HG03095 (cell line): ENCODE results near the gene BCR.

Experiments
- ATAC-seq: cut with Tn5 transposase; IDR thresholded peaks from one replicate; pipeline ENCODE4 v1.9.1; 2021; ENCODE audit warnings: moderate library complexity; ENCODE audit not compliant: unreplicated experiment

Gene BCR

GRCh38 chr22:23215294-23216241 lies 35.3 kb downstream of the BCR start:
- no peak for ATAC-seq

GRCh38 chr22:23216461-23217170 lies 36.3 kb downstream of the BCR start:
- no peak for ATAC-seq

- no peak for ATAC-seq
Observed at GRCh38 chr22:23217171-23218052, 37.1 kb downstream of the BCR start.

GRCh38 chr22:23218053-23218866 lies 38.0 kb downstream of the BCR start:
- no peak for ATAC-seq

- ATAC-seq: no peak
Observed at GRCh38 chr22:23218867-23219251, 38.5 kb downstream of the BCR start.

- ATAC-seq: no peak
Observed at GRCh38 chr22:23219317-23219716, 39.0 kb downstream of the BCR start.

- peak; percentile 67 for ATAC-seq
Observed at GRCh38 chr22:23219822-23220484, 39.6 kb downstream of the BCR start.

- ATAC-seq: no peak
Observed at GRCh38 chr22:23220485-23221350, 40.4 kb downstream of the BCR start.

GRCh38 chr22:23221351-23221804 lies 41.1 kb downstream of the BCR start:
- no peak for ATAC-seq

- ATAC-seq: no peak
Observed at GRCh38 chr22:23222033-23222792, 41.9 kb downstream of the BCR start.

GRCh38 chr22:23222793-23223568 lies 42.7 kb downstream of the BCR start:
- ATAC-seq: no peak

GRCh38 chr22:23223569-23224317 lies 43.4 kb downstream of the BCR start:
- ATAC-seq: no peak

GRCh38 chr22:23224846-23225245 lies 44.5 kb downstream of the BCR start:
- ATAC-seq: no peak

- no peak for ATAC-seq
Observed at GRCh38 chr22:23225337-23225723, 45.0 kb downstream of the BCR start.

GRCh38 chr22:23225724-23226496 lies 45.6 kb downstream of the BCR start:
- no peak for ATAC-seq

- no peak for ATAC-seq
Observed at GRCh38 chr22:23226497-23226850, 46.2 kb downstream of the BCR start.
